Neural cell (in vitro differentiated cells): ENCODE results near the gene ASB10. TPM values are rescaled to one million over a fixed set of nuclear protein-coding genes. Genes with fewer than 3 reads are reported as not detected.

Experiments
- H2AFZ ChIP-seq: fragments of 200-600, 300-800 bp; sonication (generic), shearing (Covaris generic); 2 replicates; pipeline ENCODE4 v1.6.0; 2014; ENCODE audit warnings: low read depth, mild to moderate bottlenecking, antibody characterized with exemption, low read length, moderate library complexity
- H3F3A ChIP-seq: fragments of 200-600 bp; shearing (Covaris generic); 2 replicates; pipeline ENCODE4 v1.6.1; 2016; ENCODE audit warnings: mild to moderate bottlenecking, moderate library complexity, mixed read lengths, antibody characterized with exemption, low read length; ENCODE audit not compliant: insufficient read depth, poor library complexity, severe bottlenecking
- H3K27ac ChIP-seq: fragments of 200-600, 300-800 bp; sonication (generic), shearing (Covaris generic); 2 replicates; pipeline ENCODE4 v1.5.1; 2014; ENCODE audit warnings: mild to moderate bottlenecking, low read length, moderate library complexity
- H3K27me3 ChIP-seq: fragments of 300-800, 200-600 bp; sonication (generic), shearing (Covaris generic); 2 replicates; pipeline ENCODE4 v1.6.0; 2014; ENCODE audit warnings: mild to moderate bottlenecking, low read depth, low read length, moderate library complexity; ENCODE audit not compliant: insufficient read depth
- H3K36me3 ChIP-seq: fragments of 300-800, 200-600 bp; sonication (generic), shearing (Covaris generic); 2 replicates; pipeline ENCODE4 v1.5.1; 2014; ENCODE audit warnings: mild to moderate bottlenecking, antibody characterized with exemption, low read length, moderate library complexity; ENCODE audit not compliant: insufficient read depth
- H3K4me2 ChIP-seq: fragments of 300-800, 200-600 bp; sonication (generic), shearing (Covaris generic); 2 replicates; pipeline ENCODE4 v1.6.0; 2014; ENCODE audit warnings: mild to moderate bottlenecking, low read length
- H3K4me3 ChIP-seq: fragments of 300-800, 200-600 bp; sonication (generic), shearing (Covaris generic); 2 replicates; pipeline ENCODE4 v1.5.1; 2014; ENCODE audit warnings: mild to moderate bottlenecking, low read length, moderate library complexity
- H3K79me2 ChIP-seq: fragments of 200-600 bp; shearing (Covaris generic); replicated peaks from 2 replicates; pipeline ENCODE4 v1.6.0; 2014; ENCODE audit warnings: mild to moderate bottlenecking, low read length, moderate library complexity; ENCODE audit not compliant: insufficient read depth
- H3K9ac ChIP-seq: fragments of 300-800, 200-600 bp; sonication (generic), shearing (Covaris generic); 2 replicates; pipeline ENCODE4 v1.6.1; 2016; ENCODE audit warnings: mild to moderate bottlenecking, low read length, mixed read lengths
- H3K9me2 ChIP-seq: fragments of 200-600 bp; shearing (Covaris generic); 2 replicates; pipeline ENCODE4 v1.6.1; 2016; ENCODE audit warnings: mild to moderate bottlenecking, low read length, mixed read lengths; ENCODE audit not compliant: insufficient read depth
- H3K9me3 ChIP-seq: fragments of 200-600, 300-800 bp; sonication (generic), shearing (Covaris generic); 2 replicates; pipeline ENCODE4 v1.6.1; 2016; ENCODE audit warnings: mild to moderate bottlenecking, mixed run types, low read length, moderate library complexity, mixed read lengths
- H4K20me1 ChIP-seq: fragments of 200-600 bp; shearing (Covaris generic); 2 replicates; pipeline ENCODE4 v1.6.1; 2016; ENCODE audit warnings: mild to moderate bottlenecking, mixed run types; ENCODE audit not compliant: insufficient read depth
- CTCF ChIP-seq: fragments of 450-650 bp; IDR thresholded peaks from 2 replicates; pipeline ENCODE4 v1.5.1; 2014; ENCODE audit warnings: antibody characterized with exemption, mild to moderate bottlenecking, moderate library complexity; ENCODE audit not compliant: poor library complexity, severe bottlenecking
- EP300 ChIP-seq: fragments of 450-650 bp; conservative IDR thresholded peaks from 2 replicates; pipeline ENCODE4 v1.6.1; 2014; ENCODE audit warnings: antibody characterized with exemption, mild to moderate bottlenecking, moderate library complexity; ENCODE audit not compliant: poor library complexity, severe bottlenecking
- EZH2 ChIP-seq: fragments of 200-600, 300-800 bp; shearing (Covaris generic), sonication (generic); IDR thresholded peaks from 2 replicates; pipeline ENCODE4 v1.6.1; 2014; ENCODE audit warnings: antibody characterized with exemption, low read length, borderline replicate concordance, mild to moderate bottlenecking; ENCODE audit not compliant: insufficient read depth, poor library complexity, severe bottlenecking
- MXI1 ChIP-seq: fragments of 450-650 bp; conservative IDR thresholded peaks from 2 replicates; pipeline ENCODE4 v1.6.1; 2014; ENCODE audit warnings: antibody characterized with exemption, mild to moderate bottlenecking; ENCODE audit not compliant: poor library complexity, severe bottlenecking
- POLR2AphosphoS5 ChIP-seq: IDR thresholded peaks from 2 replicates; pipeline ENCODE4 v1.6.1; 2012
- RAD21 ChIP-seq: fragments of 450-650 bp; conservative IDR thresholded peaks from 2 replicates; pipeline ENCODE4 v1.6.1; 2014; ENCODE audit warnings: antibody characterized with exemption, mild to moderate bottlenecking, moderate library complexity
- REST ChIP-seq: IDR thresholded peaks from 2 replicates; pipeline ENCODE4 v1.6.1; 2012; ENCODE audit warnings: borderline replicate concordance
- SMC3 ChIP-seq: fragments of 450-650 bp; conservative IDR thresholded peaks from 2 replicates; pipeline ENCODE4 v1.6.1; 2014; ENCODE audit warnings: antibody characterized with exemption, mild to moderate bottlenecking, moderate library complexity; ENCODE audit not compliant: poor library complexity
- TAF1 ChIP-seq: IDR thresholded peaks from 2 replicates; pipeline ENCODE4 v1.6.1; 2012; ENCODE audit warnings: low read depth
- polyA plus RNA-seq: library from polyadenylated mRNA; depleted of rRNA; stranded (reverse); fragments of >200 nt; gene quantifications from 2 replicates; pipeline ENCODE4 v1.2.3, GENCODE V29; 2014

The ASB10 gene
- polyA plus RNA-seq, 1 donor from 2014 or later, result not detected

DNA sequence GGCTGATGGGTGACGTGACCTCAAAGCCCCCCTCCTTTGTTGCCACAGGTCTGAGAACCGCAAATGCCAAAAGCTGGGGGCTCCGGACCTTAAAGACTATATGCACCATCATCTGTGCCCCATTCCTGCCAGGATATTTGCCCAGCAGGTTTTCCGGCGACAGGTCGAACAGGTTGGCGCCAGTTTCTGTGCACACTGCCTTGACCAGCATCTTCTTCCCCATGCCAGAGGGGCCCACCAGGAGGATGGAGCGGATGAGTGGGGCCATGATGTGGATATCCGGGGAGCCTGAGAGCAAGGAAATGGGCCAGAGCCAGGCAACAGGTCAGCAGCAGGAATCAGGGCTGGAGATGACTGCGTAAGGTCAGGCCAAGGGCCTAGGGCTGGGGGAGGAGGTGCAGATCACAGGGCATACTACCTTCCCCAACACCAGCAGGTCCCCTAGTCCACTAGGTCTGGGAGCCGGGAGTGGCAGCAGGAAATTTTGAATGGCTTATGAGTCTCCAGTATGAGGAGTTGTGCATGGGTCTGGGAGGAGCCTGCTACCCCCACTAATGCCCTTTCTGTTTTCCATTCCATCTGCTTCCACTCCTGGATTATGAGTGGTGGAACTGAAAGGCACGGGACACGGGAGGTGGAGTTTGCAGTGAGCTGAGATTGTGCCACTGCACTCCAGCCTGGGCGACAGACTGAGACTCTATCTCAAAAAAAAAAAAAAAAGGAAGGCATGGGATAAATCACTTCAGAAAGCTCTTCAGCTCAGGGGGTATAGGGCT lies 6.3 kb upstream of the ASB10 start:
- Histone ChIP-seq H3K27me3 (no peaks in the 10 kb centered on the region), H2AFZ (no peak overlapping the region), H3K9me3 (no peaks in the 10 kb centered on the region), H3K27ac (no peak overlapping the region), H3F3A (no peaks in the 10 kb centered on the region), H3K4me3 (no peak overlapping the region), H3K9me2 (no peaks in the 10 kb centered on the region), H3K36me3 (no peaks in the 10 kb centered on the region), H4K20me1 (no peaks in the 10 kb centered on the region), H3K9ac (no peak overlapping the region), H3K79me2 (no peaks in the 10 kb centered on the region), H3K4me2 (no peak overlapping the region)
- TF ChIP-seq REST, result no peak
- no peak for TF ChIP-seq EP300
- no peak for TF ChIP-seq CTCF
- TF ChIP-seq RAD21, result no peak
- no peak for TF ChIP-seq EZH2
- TF ChIP-seq SMC3, result no peak
- no peak for TF ChIP-seq POLR2AphosphoS5
- no peak for TF ChIP-seq TAF1
- TF ChIP-seq MXI1, result no peak

- Histone ChIP-seq H3K36me3 (no peaks in the 10 kb centered on the region), H4K20me1 (no peaks in the 10 kb centered on the region), H3K4me3 (no peak overlapping the region), H3K9me2 (no peaks in the 10 kb centered on the region), H3K9ac (no peak overlapping the region), H3K4me2 (no peak overlapping the region), H3K27ac (no peak overlapping the region), H3F3A (no peaks in the 10 kb centered on the region), H2AFZ (no peak overlapping the region), H3K79me2 (no peaks in the 10 kb centered on the region), H3K9me3 (no peaks in the 10 kb centered on the region), H3K27me3 (no peaks in the 10 kb centered on the region)
- TF ChIP-seq REST, result no peak
- TF ChIP-seq MXI1, result no peak
- TF ChIP-seq CTCF, result no peak
- no peak for TF ChIP-seq RAD21
- TF ChIP-seq SMC3, result no peak
- no peak for TF ChIP-seq TAF1
- no peak for TF ChIP-seq POLR2AphosphoS5
- TF ChIP-seq EZH2, result no peak
- no peak for TF ChIP-seq EP300
These were observed 5.0 kb upstream of the ASB10 start for GRCh38 chr7:151192002-151192539.
